Measurements from ENCODE around the gene FAM174B.

FAM174B gene

DNA sequence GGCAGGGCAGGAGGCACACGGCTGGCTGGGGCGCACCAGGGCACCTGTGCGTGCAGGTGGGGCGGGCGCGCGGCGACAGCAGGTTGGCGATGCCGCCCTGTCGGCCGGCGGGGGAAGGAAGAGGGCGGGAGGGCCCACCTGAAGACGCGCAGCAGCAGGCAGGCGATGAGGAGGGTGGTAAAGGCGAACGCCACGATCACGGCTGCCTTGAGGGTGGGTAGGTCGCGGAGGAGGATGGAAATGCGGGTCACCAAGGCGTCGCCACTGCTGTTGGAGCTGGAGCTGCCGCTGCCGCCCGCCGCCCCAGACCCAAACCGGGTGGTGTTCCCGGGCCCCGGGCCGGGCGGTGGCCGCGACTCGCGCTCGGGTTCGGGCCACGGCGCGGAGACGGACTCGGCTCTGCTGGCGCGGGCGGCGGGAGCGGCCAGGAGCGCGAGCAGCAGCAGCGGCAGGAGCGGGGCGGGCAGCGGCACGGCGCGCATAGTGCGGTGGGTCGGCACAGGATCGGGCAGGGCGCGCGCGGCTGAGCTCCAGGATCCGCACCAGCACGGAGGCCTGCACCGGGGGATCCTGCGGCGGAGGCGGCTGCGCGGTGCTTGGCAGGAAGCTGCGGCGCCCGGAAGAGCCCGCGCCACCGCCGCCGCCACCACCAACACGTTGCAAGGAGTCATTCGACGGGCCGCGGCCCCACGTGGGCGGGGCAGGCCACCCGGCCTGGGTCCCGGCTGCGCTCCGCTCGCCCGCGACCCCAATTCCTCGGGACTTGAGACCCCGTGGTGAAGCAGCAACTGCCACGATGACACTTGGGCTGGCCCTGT lies at the start of gene FAM174B:
TSS of gene FAM174B (minus strand) at position 598 of the 818 bp plus-strand sequence.
- peak; percentile 39 to 70 for DNase-seq

DNA sequence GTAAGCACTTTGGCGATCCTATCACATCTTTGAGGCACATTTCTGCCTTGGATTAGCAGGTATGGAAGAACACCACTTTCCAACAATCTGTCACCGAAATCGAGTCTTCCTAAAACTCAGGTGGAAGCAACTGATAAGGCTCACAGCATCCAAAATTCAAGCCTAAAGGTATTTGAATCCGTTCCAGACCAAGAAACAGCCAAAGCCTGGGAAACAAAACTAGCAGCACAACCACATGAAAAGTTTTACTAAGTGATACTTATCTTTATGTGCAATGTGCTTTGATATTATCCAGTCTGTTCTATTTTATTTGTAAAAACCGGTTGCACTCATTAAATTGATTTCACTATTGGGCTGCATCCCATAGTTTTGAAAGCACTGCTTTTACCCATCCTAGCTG lies 40.5 kb upstream of the FAM174B start:
- DNase-seq: no peak

DNA sequence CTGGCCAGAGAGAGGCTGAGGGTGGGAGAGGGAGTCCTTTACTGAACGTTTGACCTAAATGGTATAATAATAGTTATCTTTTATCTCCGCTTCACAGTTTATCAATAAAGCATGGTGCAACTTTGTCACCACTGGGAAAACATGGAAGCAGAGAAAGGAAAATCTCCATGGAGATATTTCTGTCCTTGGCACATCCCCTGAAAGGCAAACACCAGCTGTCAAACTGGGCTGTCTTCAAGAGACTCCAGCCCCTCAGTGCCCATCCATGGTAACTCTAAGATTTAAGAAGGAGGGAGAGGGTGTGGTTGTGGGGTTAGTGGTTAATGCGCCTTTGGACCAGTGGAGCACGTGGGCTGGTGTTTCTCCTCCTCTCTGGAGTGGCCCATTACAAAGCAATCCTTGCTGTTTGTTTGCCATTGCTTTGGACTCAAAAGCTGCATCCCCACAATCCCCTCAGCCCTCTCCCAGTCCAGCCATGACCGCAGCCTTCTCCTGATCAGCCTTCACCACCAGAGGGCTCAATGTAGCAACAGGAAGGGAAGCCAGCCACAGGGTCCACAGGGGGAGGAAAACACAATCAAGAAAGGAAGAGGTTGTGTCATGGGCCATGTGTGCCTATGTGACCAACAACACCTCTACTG lies 38.2 kb upstream of the FAM174B start:
- DNase-seq: peak in 1 of 2 experiments; percentile 16

DNA sequence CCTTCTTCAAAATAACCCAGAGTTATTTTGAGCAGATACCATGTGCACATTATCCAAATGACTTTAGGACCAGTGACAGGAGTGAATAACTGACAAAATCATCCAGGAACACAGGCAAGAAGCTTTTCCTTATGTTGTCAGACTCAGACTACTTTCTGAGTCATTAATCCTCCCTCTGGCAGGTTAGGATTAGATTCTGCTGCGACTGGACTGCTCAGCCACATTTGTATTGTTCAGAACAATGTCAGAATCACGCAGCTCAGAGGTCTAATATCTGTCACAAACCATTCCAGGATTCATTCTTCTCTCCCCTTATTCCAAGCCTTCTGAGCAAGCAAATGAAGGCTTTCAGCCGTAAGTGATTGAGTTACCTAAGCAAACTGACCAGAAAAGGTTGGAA lies 34.8 kb upstream of the FAM174B start:
- DNase-seq: no peak

DNA sequence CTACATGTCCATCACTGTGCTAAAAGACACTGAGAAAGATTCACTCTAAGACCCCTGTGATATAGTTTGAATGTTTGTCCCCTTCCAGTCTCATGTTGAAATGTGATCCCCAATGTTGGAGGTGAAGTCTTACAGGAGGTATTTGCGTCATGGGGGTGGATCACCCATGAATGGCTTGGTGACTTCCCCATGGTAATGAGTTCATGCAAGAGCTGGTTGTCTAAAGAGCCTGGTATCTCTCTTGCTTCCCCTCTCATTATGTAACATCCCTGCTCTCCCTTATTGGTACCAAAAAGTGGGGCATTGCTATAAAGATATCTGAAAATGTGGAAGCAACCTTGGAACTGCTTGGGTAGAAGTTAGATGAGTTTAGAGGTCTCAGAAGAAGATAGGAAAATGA lies 32.2 kb upstream of the FAM174B start:
- DNase-seq: no peak

DNA sequence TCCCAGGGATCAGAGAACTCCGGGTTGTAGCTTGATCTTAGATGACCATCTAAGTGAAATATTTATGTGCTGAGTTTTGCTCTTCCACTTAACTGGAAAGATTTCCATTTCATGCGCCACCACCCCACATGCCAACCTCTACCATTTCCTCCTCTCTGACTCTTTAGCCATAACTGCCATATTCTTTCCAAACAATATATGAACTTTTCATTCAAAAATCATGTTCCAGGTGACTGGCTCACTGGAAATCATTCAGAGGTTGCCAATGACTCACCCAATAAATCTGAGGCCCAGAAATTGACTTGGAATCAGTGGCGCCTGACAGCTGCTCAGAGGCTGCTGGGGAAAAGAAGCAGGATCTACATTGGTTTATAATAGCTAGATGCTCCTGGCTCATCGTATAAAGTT lies 31.6 kb upstream of the FAM174B start:
- DNase-seq: no peak

DNA sequence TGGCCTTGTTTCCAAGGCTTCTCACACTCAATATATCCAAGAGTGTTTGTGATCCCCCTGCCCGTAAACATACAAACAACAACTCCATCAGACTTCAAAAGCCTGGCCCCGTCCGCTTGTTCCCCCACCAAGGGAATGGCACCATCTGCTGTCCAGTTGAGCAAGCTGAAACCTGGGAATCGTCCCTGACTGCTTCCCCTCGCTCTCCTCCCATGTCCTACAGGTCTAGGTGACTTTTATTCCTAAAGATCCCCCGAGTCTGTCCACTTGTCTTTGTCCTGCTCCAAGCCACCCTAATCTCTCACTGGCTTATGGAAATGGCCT lies 27.9 kb upstream of the FAM174B start:
- peak in 1 of 2 experiments; percentile 21 for DNase-seq

DNA sequence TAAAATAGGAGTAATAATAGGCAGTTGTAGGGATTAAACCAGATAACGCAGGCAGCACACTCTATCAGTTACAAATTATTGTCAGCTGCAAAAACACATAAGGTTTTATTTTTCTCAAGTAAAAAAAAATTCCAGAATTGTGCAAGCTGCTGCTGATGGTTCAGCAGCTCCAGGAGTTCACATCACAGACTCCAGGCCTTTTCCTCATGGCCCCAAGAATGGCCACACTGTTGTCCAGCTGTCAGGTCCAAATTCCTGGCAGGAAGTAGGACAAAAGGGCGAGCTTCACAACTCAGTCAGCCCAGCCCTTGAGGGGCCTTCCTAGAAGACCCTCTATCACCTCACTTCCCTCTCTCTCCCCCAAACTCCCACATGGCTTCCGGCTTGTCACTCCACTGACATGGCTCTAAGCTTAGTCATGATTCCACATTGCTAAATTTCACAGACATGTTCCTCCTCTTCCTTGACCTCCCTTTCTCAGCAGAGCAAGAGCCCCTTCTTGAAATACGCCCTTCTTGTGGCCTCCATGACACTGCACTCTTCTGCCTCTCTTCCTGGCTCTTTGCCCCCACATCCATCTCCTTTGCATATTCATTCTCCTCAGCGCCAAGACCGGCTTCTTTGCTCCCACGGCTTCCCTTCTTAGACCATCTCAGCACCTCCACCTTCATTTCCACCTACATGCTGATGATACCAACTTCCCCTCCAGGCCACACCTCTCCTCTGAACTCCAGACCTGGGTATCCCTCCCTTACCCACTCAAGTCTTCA lies 27.4 kb upstream of the FAM174B start:
- DNase-seq: no peak

DNA sequence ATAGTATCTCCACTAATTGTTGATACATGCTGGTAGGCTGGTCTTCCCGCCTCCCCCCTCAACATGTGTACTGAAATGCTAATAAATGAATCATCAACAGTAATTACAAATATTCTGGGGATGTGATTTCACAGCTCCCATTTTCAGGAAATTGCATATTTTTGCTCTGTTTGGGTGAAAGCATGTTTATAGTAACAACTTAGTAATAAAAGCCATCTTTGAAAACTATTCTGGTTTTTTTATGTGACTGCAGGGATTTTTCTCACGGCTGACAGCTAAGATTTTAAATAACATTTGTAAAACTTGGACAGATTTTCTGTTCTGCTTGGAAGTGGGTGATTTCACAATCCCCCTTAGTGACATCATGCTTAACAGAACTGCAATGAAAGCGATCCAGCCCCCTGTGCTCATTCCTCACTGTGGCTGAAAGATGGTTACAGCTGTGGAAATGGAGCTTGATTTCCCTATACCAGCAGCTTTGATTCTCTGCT lies 25.6 kb upstream of the FAM174B start:
- DNase-seq: no peak

DNA sequence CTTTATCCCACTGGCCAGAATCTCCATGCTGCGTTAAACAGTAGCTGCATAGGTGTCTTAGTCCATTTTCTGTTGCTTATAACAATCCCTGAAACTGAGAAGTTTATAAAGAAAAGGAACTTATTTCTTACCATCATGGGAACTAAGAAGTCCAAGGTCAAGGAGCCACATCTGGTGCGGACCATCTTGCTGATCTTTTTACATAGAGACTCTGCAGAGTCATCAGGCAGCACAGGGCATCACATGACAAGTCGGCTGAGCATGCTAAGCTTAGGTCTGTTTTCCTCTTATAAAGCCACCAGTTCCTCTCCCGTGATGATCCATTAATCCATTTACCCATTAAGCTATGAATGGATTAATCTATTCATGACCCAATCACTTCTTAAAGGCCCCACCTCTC lies 22.4 kb upstream of the FAM174B start:
- DNase-seq: no peak

DNA sequence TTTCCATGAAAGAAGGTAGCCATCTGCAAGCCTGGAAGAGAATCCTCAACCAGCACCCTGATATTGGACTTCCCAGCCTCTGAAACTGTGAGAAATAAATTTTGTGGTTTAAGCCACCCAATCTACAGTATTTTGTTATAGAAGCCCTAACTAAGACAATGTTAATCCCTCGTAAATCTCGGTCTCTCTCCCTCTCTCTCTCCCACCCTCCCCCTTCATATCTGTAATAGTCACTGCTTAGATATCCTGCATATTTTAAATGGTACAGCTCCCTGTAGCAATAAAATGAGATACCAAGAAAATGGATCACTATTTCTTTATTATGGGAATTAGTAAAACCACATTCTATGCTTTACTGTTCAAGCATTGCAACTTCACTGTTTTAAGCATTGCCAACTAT lies 21.0 kb upstream of the FAM174B start:
- no peak for DNase-seq

DNA sequence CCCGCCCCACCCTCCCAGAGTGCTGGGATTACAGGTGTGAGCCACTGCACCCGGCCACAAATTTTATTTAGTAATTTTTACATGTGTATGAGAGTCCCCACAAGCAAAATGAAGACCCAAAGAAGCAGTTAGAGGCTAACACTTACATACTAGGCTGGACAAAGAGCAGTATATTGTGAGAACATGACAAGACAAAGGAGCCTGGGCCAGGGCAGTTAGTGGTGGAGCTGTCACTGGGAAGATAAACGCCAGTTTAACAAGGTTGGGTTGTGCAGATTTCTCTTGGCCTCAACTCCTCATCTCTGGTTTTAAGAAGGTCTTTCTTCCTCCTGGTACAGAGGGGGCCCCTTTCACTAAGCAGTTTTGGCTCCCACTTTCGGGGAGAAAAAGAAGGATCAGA lies 19.9 kb upstream of the FAM174B start:
- DNase-seq: no peak

DNA sequence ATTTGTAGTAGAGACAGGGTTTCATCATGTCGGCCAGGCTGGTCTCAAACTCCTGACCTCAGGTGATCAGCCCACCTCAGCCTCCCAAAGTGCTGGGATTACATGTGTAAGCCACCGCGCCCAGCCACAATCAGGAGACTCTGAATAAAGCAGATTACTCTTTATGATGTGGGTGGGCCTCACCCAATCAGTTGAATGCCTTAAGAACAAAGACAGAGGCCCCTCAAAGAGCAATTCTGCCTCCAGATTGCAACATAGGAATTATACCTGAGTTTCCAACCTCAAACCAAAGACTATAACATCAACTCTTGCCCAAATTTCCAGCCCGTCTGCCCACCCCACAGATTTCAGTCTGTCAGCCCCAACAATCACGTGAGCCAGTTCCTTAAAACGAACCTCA lies 18.8 kb upstream of the FAM174B start:
- DNase-seq: no peak

DNA sequence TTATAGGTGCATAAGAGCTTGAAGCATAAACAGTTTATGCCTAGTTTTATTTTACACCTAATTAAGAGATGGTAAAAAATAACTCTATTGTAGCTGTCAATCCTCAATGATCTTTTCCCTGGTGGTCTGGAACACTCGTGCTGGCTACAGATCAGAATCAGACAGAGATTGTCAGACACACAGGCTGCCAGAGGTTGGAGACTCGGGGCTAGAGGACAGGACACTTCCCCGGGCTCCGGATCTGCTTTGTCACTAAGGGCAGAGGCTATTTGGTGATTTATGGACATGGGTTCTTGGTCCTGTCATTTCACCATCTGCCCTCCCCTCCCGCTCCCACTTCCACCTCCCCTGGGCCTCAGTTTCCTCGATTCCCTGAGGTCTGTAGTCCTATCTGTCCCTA lies 16.5 kb upstream of the FAM174B start:
- DNase-seq: no peak

DNA sequence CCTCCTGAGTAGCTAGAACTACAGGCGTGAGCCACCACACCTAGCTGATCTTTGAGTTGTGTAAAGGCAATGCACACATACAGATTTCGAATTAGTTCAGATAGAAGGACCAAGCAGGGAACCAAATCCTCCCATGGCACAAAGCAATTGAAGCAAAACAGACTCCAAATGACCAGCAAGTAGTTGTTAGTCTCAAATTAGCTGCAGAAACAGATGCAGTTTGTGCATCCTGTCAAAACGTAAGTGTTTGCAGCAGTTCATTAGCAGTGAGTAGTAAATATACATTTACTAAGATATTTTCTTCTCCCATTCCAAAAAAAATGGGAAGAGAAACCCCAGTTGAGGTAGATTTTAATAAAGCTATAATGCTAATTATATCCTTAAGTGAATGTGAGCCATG lies 15.8 kb upstream of the FAM174B start:
- no peak for DNase-seq

DNA sequence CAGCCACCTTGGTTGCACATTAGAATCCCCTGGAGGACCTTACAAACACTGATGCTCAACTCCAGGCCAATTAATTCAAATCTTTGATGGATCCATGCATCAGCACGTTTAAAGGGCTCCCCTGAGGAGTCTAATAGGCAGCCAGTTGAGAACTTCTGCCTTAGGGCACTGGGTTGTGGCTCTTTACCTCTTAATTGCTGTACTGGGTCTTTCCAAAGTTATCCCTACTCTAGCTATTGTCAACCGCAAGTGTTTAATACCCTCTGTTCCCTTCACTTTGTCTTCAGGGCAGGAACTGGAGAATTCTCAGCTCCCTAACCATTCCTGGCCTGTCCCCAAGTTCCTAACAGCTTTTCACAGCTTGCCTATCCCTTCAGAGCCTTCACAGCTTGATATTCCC lies 15.0 kb upstream of the FAM174B start:
- DNase-seq: no peak

DNA sequence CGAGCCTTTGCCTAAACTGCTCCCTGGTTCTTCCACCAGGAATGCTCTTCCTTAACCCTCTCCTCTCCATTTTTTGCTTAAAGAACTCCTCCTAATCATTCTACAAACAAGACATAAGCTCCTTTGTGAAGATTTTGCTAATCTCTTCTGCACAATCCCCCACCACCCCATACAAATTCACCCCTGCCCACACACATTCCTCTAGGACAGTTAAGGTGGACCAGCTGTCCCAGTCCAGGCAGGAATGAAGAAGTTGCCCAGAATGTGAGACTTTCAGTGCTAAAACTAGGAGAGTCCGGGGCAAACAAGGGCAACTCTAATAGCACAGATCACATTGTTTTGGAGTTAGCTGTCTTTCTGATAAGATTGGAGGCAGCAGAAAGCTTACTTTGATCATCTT lies 13.9 kb upstream of the FAM174B start:
- DNase-seq: no peak

DNA sequence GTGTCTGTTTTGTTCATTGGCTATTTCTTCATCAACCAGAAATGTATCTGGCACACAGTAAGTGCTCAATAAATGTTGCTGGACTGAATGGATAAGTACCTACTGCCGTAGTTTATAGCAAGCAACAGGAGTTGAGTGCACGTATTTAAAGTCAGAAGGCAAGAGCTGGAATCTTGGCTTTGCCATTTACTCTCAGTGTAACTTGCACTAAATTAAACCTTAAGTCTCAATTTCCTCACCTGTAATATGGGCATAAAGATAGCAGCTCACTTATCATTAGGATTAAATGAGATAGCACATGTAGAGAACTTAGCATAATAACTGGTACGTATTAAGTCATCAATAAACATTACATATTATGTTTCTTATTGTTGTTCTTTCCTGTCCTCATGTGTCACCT lies 13.0 kb upstream of the FAM174B start:
- DNase-seq: no peak

DNA sequence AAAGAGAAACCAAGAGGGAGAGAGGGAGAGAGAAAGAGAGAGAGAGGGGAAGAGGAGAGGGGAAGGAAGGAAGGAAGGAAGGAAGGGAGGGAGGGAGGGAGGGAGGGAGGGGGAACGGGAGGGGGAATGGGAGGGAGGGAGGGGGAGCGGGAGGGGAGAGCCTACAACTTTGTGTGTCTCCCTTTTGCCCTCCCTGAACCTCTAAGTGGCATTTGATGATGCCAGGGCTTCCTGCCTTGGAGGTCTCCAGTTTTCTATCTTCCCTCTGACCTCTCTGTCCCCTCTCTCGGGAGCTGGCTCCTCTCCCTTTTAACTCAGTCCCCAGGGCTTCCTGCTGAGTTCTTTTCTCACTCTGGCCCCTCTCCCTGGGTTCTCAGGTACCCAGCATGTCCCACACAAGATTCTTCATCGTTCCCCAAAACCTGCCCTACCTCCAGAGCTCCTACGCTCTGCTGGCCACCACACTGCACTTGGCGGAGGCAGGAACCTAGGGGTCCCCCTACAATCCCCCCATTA lies 12.5 kb upstream of the FAM174B start:
- DNase-seq: no peak

DNA sequence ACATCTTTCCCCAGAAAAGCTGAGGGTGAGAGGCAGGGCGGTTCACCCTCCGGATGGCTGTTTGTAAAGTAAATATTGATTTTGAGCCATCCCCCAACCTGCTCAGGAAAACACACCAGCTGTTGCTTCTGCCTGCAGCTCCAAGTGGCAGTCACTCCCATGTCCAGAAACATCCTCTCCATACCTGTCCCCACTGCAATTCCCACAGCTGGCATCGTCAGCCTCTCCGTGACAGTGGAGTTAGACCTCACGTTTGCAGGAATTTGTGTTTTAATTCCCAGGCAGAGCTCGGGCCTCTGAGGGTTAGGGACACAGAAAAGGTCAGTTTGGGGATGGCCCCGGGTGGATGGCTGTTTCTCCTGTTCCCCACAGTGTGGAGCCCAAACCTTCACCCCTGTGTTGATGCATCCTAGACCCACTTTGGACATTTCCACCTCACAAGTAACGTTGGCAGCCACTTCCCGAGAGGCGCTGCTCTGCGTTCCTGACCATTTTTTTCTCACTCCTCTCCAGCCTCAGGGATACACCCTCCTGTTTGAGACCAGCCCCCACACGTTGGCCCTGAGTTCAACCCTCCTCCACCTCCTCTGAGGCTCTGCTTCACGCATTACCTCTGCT lies 11.8 kb upstream of the FAM174B start:
- peak; percentile 59 to 63 for DNase-seq

DNA sequence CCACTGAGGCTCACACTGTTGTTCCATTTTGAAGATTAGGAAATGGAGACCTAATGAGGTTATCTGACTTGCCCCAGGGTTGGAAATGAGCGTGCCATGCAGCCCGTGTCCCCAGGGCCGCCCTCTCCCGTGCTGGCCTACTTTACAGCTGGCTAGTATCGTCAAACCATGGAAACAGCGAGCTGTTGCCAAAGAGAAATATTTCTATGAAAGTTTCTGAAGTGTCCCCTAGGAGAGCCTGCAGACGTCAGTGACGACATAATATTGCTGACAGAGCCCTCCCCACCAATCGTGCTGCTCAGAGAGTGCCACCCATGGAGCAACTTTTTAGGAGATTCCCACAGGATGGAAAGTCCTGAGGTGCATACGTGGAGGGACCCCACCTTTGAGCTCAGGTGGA lies 11.2 kb upstream of the FAM174B start:
- DNase-seq: peak in 1 of 2 experiments; percentile 27

DNA sequence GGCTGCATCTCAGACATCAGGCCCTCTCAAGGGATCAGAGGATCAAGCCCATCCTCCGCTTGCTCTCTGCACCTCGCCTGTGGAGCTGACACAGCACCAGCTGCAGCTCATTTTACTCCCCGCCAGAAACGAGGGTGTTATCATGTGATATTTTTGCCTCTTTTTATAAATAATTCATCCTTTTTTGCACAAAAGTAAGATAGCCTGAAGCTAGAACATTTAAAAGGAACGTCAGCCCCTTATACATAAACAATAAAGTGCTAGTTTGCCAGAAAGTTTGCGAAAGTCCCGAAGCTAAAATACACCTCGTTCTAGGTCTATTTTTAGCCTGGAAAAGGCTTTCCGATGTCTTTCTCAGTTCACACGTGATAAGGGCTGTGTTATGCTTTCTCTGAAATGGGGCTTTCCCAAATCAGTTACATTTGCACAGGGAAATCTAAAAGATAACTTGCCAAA lies 9.6 kb upstream of the FAM174B start:
- DNase-seq: no peak
